ENCODE data around the gene CTDSPL. TPM values are rescaled to one million over a fixed set of nuclear protein-coding genes. Genes with fewer than 3 reads are reported as not detected.

CTDSPL gene
- total RNA-seq, 2 experiments from 2014 or later, result 0.90 to 2.1 TPM

- ATAC-seq (no peak), DNase-seq (no peak)
- Mint-ChIP-seq H3K4me1 (ENCODE audit: low read depth) (peaks cover 32% of the 10 kb centered on the region), H3K36me3 (ENCODE audit: low read depth) (no peaks in the 10 kb centered on the region), H3K27me3 (ENCODE audit: low read depth) (peaks cover 12% of the 10 kb centered on the region), H3K9me3 (ENCODE audit: insufficient read depth) (no peaks in the 10 kb centered on the region), H3K4me3 (no peak overlapping the region), H3K27ac (no peak overlapping the region)
- POLR2A ChIA-PET, result no interaction called here
- CTCF ChIA-PET, result interaction anchor here (1.0 to 6.4 kb wide), 3 partner anchors 9 to 68 kb away, joined by 3 to 69 read pairs (median 5); no protein-coding TSS in a partner anchor
These were observed 36.1 kb downstream of the CTDSPL start for GRCh38 chr3:37897763-37898162.

GRCh38 chr3:37898424-37898823 lies 36.7 kb downstream of the CTDSPL start:
- Mint-ChIP-seq H3K4me3 (no peak overlapping the region), H3K36me3 (ENCODE audit: low read depth) (no peaks in the 10 kb centered on the region), H3K9me3 (ENCODE audit: insufficient read depth) (no peaks in the 10 kb centered on the region), H3K27ac (no peak overlapping the region), H3K4me1 (ENCODE audit: low read depth) (peaks cover 38% of the 10 kb centered on the region), H3K27me3 (ENCODE audit: low read depth) (peaks cover 9% of the 10 kb centered on the region)
- CTCF ChIA-PET, result interaction anchor here (1.0 to 6.4 kb wide), 4 partner anchors 12 to 76 kb away, joined by 3 to 69 read pairs (median 8); no protein-coding TSS in a partner anchor
- no peak for DNase-seq
- POLR2A ChIA-PET, result no interaction called here
- ATAC-seq, result no peak

DNA sequence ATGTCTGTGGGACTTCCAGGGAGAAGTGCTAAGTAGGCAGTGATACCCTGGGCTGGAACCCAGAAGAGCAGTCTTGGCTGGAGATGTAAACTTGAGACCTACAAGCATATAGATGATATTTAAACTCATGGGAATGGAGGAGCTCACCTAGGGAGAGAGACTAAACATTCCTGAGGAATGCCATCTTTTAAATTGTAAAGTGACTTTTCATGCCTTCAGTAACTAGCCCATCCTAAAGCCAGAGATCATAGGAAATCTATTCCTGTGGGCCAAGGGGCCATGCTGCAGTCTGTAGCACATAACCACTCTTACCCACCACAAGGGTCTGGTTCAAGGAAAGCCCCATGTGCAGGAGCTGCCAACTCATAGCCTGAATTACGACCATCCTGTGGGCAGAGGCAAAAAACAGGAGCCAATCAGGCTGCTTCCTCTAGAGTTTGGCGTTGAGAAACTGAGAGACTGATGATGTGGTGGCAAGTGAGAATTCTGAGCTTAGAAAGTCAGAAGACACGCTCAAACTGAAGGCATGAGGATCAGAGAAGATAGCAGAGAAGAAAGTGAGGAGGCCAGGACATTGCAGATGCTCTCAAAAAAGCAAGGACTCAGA lies 37.5 kb downstream of the CTDSPL start:
- Mint-ChIP-seq H3K4me3 (no peak overlapping the region), H3K27ac (no peak overlapping the region), H3K4me1 (ENCODE audit: low read depth) (peaks cover 46% of the 10 kb centered on the region), H3K9me3 (ENCODE audit: insufficient read depth) (no peaks in the 10 kb centered on the region), H3K27me3 (ENCODE audit: low read depth) (peaks cover 7% of the 10 kb centered on the region), H3K36me3 (ENCODE audit: low read depth) (no peaks in the 10 kb centered on the region)
- ChIA-PET CTCF (interaction anchor here (0.9 to 6.4 kb wide), 8 partner anchors 9 to 622 kb away, joined by 3 to 69 read pairs (median 5); no protein-coding TSS in a partner anchor), POLR2A (no interaction called here)
- DNase-seq (no peak), ATAC-seq (peak; percentile 32)

- no peak for DNase-seq
- Mint-ChIP-seq H3K27ac (no peak overlapping the region), H3K9me3 (ENCODE audit: insufficient read depth) (no peaks in the 10 kb centered on the region), H3K27me3 (ENCODE audit: low read depth) (peaks cover 10% of the 10 kb centered on the region), H3K36me3 (ENCODE audit: low read depth) (no peaks in the 10 kb centered on the region), H3K4me3 (no peak overlapping the region), H3K4me1 (ENCODE audit: low read depth) (peaks cover 48% of the 10 kb centered on the region)
- CTCF ChIA-PET, result interaction anchor here (0.9 to 6.4 kb wide), 8 partner anchors 8 to 622 kb away, joined by 3 to 69 read pairs (median 5); no protein-coding TSS in a partner anchor
- POLR2A ChIA-PET, result interaction anchor here (0.7 kb wide), 1 partner anchor 44 kb away, joined by 3 read pairs; no protein-coding TSS in a partner anchor
- no peak for ATAC-seq
These were observed 38.1 kb downstream of the CTDSPL start for GRCh38 chr3:37899711-37900306.

- no peaks in the 10 kb centered on the region for H3K36me3 Mint-ChIP-seq (ENCODE audit: low read depth)
- H3K9me3 Mint-ChIP-seq (ENCODE audit: insufficient read depth), result no peaks in the 10 kb centered on the region
- ATAC-seq, result no peak
- POLR2A ChIA-PET, result interaction anchor here (0.7 to 0.9 kb wide), 2 partner anchors 34 to 55 kb away, joined by 3 to 5 read pairs; no protein-coding TSS in a partner anchor
- DNase-seq, result no peak
- H3K27ac Mint-ChIP-seq, result no peak overlapping the region
- peaks cover 64% of the 10 kb centered on the region for H3K4me1 Mint-ChIP-seq (ENCODE audit: low read depth)
- CTCF ChIA-PET, result interaction anchor here (0.6 to 6.4 kb wide), 13 partner anchors 10 to 72 kb away, joined by 3 to 69 read pairs (median 5); no protein-coding TSS in a partner anchor
- H3K4me3 Mint-ChIP-seq, result no peak overlapping the region
- peaks cover 5% of the 10 kb centered on the region for H3K27me3 Mint-ChIP-seq (ENCODE audit: low read depth)
These were observed 40.0 kb downstream of the CTDSPL start for GRCh38 chr3:37901721-37902120.

GRCh38 chr3:37902674-37903073 lies 41.0 kb downstream of the CTDSPL start:
- no peaks in the 10 kb centered on the region for H3K9me3 Mint-ChIP-seq (ENCODE audit: insufficient read depth)
- ChIA-PET POLR2A (interaction anchor here (0.5 to 0.9 kb wide), 2 partner anchors 13 to 826 kb away, joined by 3 read pairs; no protein-coding TSS in a partner anchor), CTCF (interaction anchor here (0.6 to 6.4 kb wide), 16 partner anchors 9 to 136 kb away, joined by 3 to 69 read pairs (median 5); partner anchors contain the start of gene DLEC1)
- peaks cover 74% of the 10 kb centered on the region for H3K4me1 Mint-ChIP-seq (ENCODE audit: low read depth)
- ATAC-seq (peak; percentile 34), DNase-seq (peak; percentile 43)
- H3K36me3 Mint-ChIP-seq (ENCODE audit: low read depth), result no peaks in the 10 kb centered on the region
- H3K27me3 Mint-ChIP-seq (ENCODE audit: low read depth), result peaks cover 7% of the 10 kb centered on the region
- H3K4me3 Mint-ChIP-seq, result no peak overlapping the region
- peak overlapping the region; percentile 59 for H3K27ac Mint-ChIP-seq

- ChIA-PET POLR2A (interaction anchor here (0.5 to 0.9 kb wide), 2 partner anchors 13 to 825 kb away, joined by 3 read pairs; no protein-coding TSS in a partner anchor), CTCF (interaction anchor here (0.6 to 6.4 kb wide), 10 partner anchors 10 to 136 kb away, joined by 3 to 69 read pairs (median 6); partner anchors contain the start of gene DLEC1)
- ATAC-seq (no peak), DNase-seq (no peak)
- no peaks in the 10 kb centered on the region for H3K9me3 Mint-ChIP-seq (ENCODE audit: insufficient read depth)
- H3K27me3 Mint-ChIP-seq (ENCODE audit: low read depth), result peaks cover 7% of the 10 kb centered on the region
- H3K4me1 Mint-ChIP-seq (ENCODE audit: low read depth), result peaks cover 80% of the 10 kb centered on the region
- H3K36me3 Mint-ChIP-seq (ENCODE audit: low read depth), result no peaks in the 10 kb centered on the region
- H3K27ac Mint-ChIP-seq, result peak overlapping the region; percentile 59
- no peak overlapping the region for H3K4me3 Mint-ChIP-seq
These were observed 41.6 kb downstream of the CTDSPL start for GRCh38 chr3:37903320-37903719.

DNA sequence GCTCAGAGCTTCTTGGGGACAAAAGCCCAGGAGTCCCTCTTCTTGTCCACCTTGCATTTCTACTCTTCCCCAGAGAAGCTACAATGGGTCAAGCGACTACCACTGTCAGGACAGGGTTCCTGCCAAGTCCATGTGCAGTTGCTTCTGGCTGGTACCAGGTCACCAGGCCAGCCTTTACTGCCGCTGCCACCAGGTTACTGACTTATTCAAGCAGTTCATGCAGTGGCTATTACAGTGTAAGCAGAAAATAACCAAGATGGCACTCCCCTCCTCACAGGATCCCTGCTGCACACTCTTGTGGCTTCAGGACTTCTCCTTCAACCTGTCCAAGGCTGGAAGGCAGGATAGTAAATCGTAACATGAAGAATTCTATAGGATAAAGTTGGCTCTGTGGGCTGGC lies 42.1 kb downstream of the CTDSPL start:
- ChIA-PET CTCF (interaction anchor here (0.9 to 6.4 kb wide), 10 partner anchors 11 to 135 kb away, joined by 3 to 69 read pairs (median 6); partner anchors contain the start of gene DLEC1), POLR2A (interaction anchor here (0.9 kb wide), 1 partner anchor 14 kb away, joined by 3 read pairs; no protein-coding TSS in a partner anchor)
- DNase-seq (no peak), ATAC-seq (no peak)
- no peaks in the 10 kb centered on the region for H3K9me3 Mint-ChIP-seq (ENCODE audit: insufficient read depth)
- H3K4me1 Mint-ChIP-seq (ENCODE audit: low read depth), result peaks cover 83% of the 10 kb centered on the region
- no peak overlapping the region for H3K27ac Mint-ChIP-seq
- no peak overlapping the region for H3K4me3 Mint-ChIP-seq
- H3K27me3 Mint-ChIP-seq (ENCODE audit: low read depth), result peaks cover 10% of the 10 kb centered on the region
- no peaks in the 10 kb centered on the region for H3K36me3 Mint-ChIP-seq (ENCODE audit: low read depth)

DNA sequence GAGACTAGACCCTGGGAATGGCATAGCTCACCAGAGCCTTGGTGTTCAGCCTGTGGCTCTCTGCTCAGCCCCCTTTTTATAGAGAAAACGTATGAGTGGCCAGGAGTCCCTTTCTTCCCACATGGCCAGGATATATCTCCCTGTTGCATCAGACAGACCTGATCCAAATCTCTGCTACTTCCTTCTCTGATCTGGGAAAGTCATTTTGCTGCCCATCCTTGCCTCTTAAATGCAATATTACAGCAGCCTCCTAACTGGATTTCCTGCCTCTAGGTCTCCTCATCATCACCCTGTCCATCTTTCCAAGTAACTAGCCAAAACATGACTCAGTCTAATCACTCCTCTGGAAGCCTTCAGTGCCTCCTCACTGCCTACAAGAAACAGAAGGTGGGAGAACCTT lies 42.9 kb downstream of the CTDSPL start:
- ChIA-PET POLR2A (no interaction called here), CTCF (interaction anchor here (1.4 to 3.1 kb wide), 4 partner anchors 10 to 50 kb away, joined by 3 to 10 read pairs (median 6); no protein-coding TSS in a partner anchor)
- H3K4me3 Mint-ChIP-seq, result no peak overlapping the region
- DNase-seq (no peak), ATAC-seq (no peak)
- no peak overlapping the region for H3K27ac Mint-ChIP-seq
- H3K27me3 Mint-ChIP-seq (ENCODE audit: low read depth), result peaks cover 11% of the 10 kb centered on the region
- H3K36me3 Mint-ChIP-seq (ENCODE audit: low read depth), result no peaks in the 10 kb centered on the region
- peaks cover 78% of the 10 kb centered on the region for H3K4me1 Mint-ChIP-seq (ENCODE audit: low read depth)
- H3K9me3 Mint-ChIP-seq (ENCODE audit: insufficient read depth), result no peaks in the 10 kb centered on the region

DNA sequence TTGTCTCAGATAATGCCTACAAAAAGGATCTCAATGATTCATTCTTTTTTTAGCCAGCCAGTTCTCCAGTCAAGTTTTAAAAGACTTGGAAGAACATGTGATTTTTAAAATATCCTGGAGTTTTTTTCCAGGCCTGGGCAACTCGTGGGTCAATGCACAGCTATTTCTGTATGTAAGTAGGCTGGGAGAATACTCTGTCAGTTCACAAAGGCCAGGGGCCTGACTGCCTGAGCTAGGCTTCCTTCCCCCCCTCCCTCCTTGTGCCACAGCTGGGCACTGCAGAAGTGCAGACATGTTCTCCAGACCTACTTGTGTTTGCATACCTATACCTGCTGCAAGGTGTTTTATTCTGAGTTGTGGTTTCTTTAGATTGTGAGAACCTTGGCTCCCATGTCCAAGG lies 43.7 kb downstream of the CTDSPL start:
- H3K36me3 Mint-ChIP-seq (ENCODE audit: low read depth), result no peaks in the 10 kb centered on the region
- H3K9me3 Mint-ChIP-seq (ENCODE audit: insufficient read depth), result no peaks in the 10 kb centered on the region
- no peak for ATAC-seq
- CTCF ChIA-PET, result interaction anchor here (1.0 to 2.1 kb wide), 5 partner anchors 11 to 70 kb away, joined by 3 to 8 read pairs (median 4); no protein-coding TSS in a partner anchor
- no peak for DNase-seq
- peaks cover 13% of the 10 kb centered on the region for H3K27me3 Mint-ChIP-seq (ENCODE audit: low read depth)
- peaks cover 72% of the 10 kb centered on the region for H3K4me1 Mint-ChIP-seq (ENCODE audit: low read depth)
- H3K27ac Mint-ChIP-seq, result no peak overlapping the region
- POLR2A ChIA-PET, result no interaction called here
- no peak overlapping the region for H3K4me3 Mint-ChIP-seq

DNA sequence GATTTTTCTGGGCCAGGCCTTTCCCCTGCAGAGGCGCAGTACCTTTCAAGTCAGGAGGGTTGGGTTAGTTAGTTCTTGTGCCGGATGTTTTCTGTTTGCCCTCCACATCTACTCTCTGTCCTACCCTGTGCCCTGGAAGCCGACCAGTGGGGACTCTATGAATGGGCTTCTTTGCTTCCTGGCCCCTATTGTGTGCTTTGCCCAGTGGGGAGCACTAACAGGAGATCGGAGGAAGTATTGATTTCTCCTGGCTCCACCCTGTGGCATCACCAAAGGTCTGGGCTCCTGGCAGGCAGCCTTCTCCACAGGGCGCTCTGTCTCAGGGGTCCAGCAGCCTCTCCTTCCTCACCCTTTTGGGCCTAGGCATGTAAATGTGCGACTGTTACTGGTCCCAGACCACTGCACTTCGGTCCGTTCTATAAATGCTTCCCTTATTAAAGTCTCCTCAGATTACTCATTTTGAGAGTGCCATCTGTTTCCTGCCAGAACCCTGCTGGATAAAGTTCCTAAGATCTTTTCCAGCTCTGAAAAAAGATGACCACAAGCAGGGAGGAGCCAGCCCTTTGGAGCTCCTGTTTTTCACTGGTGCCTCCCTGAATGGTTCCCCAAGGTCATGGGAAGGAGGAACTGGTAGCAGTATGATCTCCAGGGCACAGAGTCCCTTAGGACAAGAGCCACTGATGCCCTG lies 44.5 kb downstream of the CTDSPL start:
- Mint-ChIP-seq H3K36me3 (ENCODE audit: low read depth) (no peaks in the 10 kb centered on the region), H3K27ac (no peak overlapping the region)
- CTCF ChIA-PET, result interaction anchor here (0.8 to 2.1 kb wide), 5 partner anchors 11 to 69 kb away, joined by 3 to 8 read pairs (median 3); no protein-coding TSS in a partner anchor

More for the DNA sequence above, 44.5 kb downstream of the CTDSPL start:
- H3K4me3 Mint-ChIP-seq, result no peak overlapping the region
- no peak for ATAC-seq
- H3K27me3 Mint-ChIP-seq (ENCODE audit: low read depth), result peaks cover 18% of the 10 kb centered on the region
- DNase-seq, result no peak
- H3K9me3 Mint-ChIP-seq (ENCODE audit: insufficient read depth), result no peaks in the 10 kb centered on the region
- peaks cover 72% of the 10 kb centered on the region for H3K4me1 Mint-ChIP-seq (ENCODE audit: low read depth)
- POLR2A ChIA-PET, result interaction anchor here (0.6 to 0.7 kb wide), 2 partner anchors 36 to 232 kb away, joined by 3 read pairs; partner anchors contain the start of gene MYD88

Data from activated CD8-positive, alpha-beta T cell treated with anti-CD3 and anti-CD28 coated beads, Interleukin-2, amount 10 ng/mL, durations not matched to agents 7 days and 5 days (primary cell).